Astrocyte (in vitro differentiated cells and primary cell): ENCODE measurements around the gene RPP25. TPM values are rescaled to one million over a fixed set of nuclear protein-coding genes. Genes with fewer than 3 reads are reported as not detected.

Experiments used
- DNase-seq: peaks from one replicate; pipeline ENCODE4 v3.0.0-alpha.2; 2010; ENCODE audit warnings: low read depth
- FAIRE-seq: peaks from 2 replicates; lab custom pipeline; 2011; peaks lifted over from hg19 to GRCh38; lab: Jason Lieb, UNC
- H2AFZ ChIP-seq: 2 replicates; pipeline ENCODE4 v1.6.0; 2012; ENCODE audit warnings: low read depth, low read length, inconsistent platforms
- H3K27ac ChIP-seq: 2 replicates; pipeline ENCODE4 v1.5.1; 2011; ENCODE audit warnings: low read depth, low read length, inconsistent platforms
- H3K27me3 ChIP-seq: 2 replicates; pipeline ENCODE4 v1.6.0; 2011; ENCODE audit warnings: low read length, inconsistent platforms; ENCODE audit not compliant: insufficient read depth
- H3K36me3 ChIP-seq: 2 replicates; pipeline ENCODE4 v1.5.1; 2011; ENCODE audit warnings: low read length, inconsistent platforms; ENCODE audit not compliant: insufficient read depth
- H3K4me1 ChIP-seq: 2 replicates; pipeline ENCODE4 v1.5.1; 2011; ENCODE audit warnings: low read length, inconsistent platforms; ENCODE audit not compliant: insufficient read depth
- H3K4me2 ChIP-seq: 2 replicates; pipeline ENCODE4 v1.6.0; 2012; ENCODE audit warnings: low read length, inconsistent platforms
- H3K4me3 ChIP-seq: 2 replicates; pipeline ENCODE4 v1.5.1; 2011; ENCODE audit warnings: low read depth, mild to moderate bottlenecking, low read length, inconsistent platforms; ENCODE audit not compliant: insufficient read depth
- H3K79me2 ChIP-seq: 2 replicates; pipeline ENCODE4 v1.6.0; 2012; ENCODE audit warnings: mild to moderate bottlenecking, low read length, inconsistent platforms; ENCODE audit not compliant: insufficient read depth
- H3K9ac ChIP-seq: 2 replicates; pipeline ENCODE4 v1.6.0; 2012; ENCODE audit warnings: mild to moderate bottlenecking, low read length, inconsistent platforms
- H3K9me3 ChIP-seq: 2 replicates; pipeline ENCODE4 v1.5.1; 2012; ENCODE audit warnings: low read depth, mild to moderate bottlenecking, low read length, inconsistent platforms; ENCODE audit not compliant: insufficient read depth
- H4K20me1 ChIP-seq: 2 replicates; pipeline ENCODE4 v1.6.0; 2012; ENCODE audit warnings: low read length, inconsistent platforms; ENCODE audit not compliant: insufficient read depth
- H3K27ac Mint-ChIP-seq: one replicate; pipeline ENCODE4 v1.8.0; 2021; ENCODE audit warnings: mild to moderate bottlenecking, mixed read lengths; ENCODE audit not compliant: unreplicated experiment
- H3K27me3 Mint-ChIP-seq: one replicate; pipeline ENCODE4 v1.8.0; 2021; ENCODE audit warnings: low read depth, mixed read lengths; ENCODE audit not compliant: unreplicated experiment
- H3K36me3 Mint-ChIP-seq: one replicate; pipeline ENCODE4 v1.8.0; 2021; ENCODE audit warnings: low read depth, mixed read lengths; ENCODE audit not compliant: unreplicated experiment
- H3K4me1 Mint-ChIP-seq: one replicate; pipeline ENCODE4 v1.8.0; 2021; ENCODE audit warnings: low read depth, mixed read lengths; ENCODE audit not compliant: unreplicated experiment
- H3K4me3 Mint-ChIP-seq: one replicate; pipeline ENCODE4 v1.8.0; 2021; ENCODE audit warnings: mild to moderate bottlenecking, moderate library complexity, mixed read lengths; ENCODE audit not compliant: unreplicated experiment
- H3K9me3 Mint-ChIP-seq: one replicate; pipeline ENCODE4 v1.8.0; 2021; ENCODE audit warnings: mild to moderate bottlenecking, mixed read lengths; ENCODE audit not compliant: unreplicated experiment
- EZH2 ChIP-seq: IDR thresholded peaks from 2 replicates; pipeline ENCODE4 v1.6.1; 2012; ENCODE audit warnings: mild to moderate bottlenecking, low read length, inconsistent platforms; ENCODE audit not compliant: insufficient read depth
- total RNA-seq: library from RNA; stranded (reverse); gene quantifications from 2 replicates; pipeline ENCODE4 v1.2.1, GENCODE V29; 2021
- TF ChIP-seq, protein P1 (sequence below): IDR thresholded peaks from 2 replicates; pipeline ENCODE4 v1.5.1; 2011; ENCODE audit warnings: low read depth, mild to moderate bottlenecking, inconsistent platforms, low read length, moderate library complexity; ENCODE audit not compliant: insufficient read depth

RPP25 gene
- total RNA-seq, 1 donor from 2014 or later = 4.1 TPM

DNA sequence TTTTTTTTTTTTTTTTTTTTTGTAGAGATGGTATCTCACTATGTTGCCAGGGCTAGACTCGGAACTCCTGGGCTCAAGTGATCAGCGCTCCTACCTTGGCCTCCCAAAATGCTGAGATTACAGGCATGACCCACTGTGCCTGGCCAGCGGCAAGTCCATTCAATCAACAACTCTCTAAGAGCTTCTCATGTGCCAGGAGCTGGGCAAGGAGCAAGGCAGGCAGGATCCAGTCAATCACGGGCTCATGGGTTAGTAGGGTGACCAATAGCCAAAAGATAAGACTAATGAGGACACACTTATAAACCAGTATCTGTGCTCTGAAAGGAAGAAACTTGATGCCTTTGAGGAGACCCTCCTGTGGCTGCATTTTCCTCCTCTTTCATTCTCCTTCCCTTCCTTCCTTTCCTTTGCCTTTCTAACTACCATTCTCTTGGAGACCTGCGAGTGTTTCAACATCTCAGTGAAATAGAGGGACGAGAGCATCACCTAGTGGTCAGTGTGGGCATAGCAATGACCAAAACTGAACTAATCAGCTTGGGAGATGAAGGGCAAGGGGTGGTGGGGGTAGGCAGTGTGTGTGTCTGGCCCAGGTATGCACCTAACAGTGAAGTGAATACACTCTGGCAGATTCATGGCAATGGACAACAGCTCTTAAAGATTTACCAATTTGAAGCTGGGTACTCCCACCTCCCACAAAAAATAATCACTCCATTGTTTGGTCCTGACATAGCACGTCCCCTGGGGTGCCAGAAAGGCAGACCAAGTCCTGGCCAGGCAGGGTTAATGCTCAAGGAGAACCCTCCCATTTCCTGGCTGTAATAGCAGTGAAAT lies 6.3 kb downstream of the RPP25 start:
- Mint-ChIP-seq H3K27me3 (no peaks in the 10 kb centered on the region), H3K36me3 (no peaks in the 10 kb centered on the region), H3K9me3 (no peaks in the 10 kb centered on the region), H3K4me1 (peaks cover 7% of the 10 kb centered on the region), H3K4me3 (peak overlapping the region; percentile 12), H3K27ac (peak overlapping the region; percentile 2)
- Histone ChIP-seq H3K4me2 (no peak overlapping the region), H2AFZ (peak overlapping the region; percentile 12), H3K27me3 (no peaks in the 10 kb centered on the region), H3K4me3 (no peak overlapping the region), H3K9me3 (no peaks in the 10 kb centered on the region), H3K36me3 (no peaks in the 10 kb centered on the region), H3K4me1 (peaks cover 14% of the 10 kb centered on the region), H3K79me2 (no peaks in the 10 kb centered on the region), H3K9ac (no peak overlapping the region), H3K27ac (no peak overlapping the region), H4K20me1 (peaks cover 8% of the 10 kb centered on the region)
- FAIRE-seq (no peak), DNase-seq (peak; percentile 27)
- TF ChIP-seq, protein P1, sequence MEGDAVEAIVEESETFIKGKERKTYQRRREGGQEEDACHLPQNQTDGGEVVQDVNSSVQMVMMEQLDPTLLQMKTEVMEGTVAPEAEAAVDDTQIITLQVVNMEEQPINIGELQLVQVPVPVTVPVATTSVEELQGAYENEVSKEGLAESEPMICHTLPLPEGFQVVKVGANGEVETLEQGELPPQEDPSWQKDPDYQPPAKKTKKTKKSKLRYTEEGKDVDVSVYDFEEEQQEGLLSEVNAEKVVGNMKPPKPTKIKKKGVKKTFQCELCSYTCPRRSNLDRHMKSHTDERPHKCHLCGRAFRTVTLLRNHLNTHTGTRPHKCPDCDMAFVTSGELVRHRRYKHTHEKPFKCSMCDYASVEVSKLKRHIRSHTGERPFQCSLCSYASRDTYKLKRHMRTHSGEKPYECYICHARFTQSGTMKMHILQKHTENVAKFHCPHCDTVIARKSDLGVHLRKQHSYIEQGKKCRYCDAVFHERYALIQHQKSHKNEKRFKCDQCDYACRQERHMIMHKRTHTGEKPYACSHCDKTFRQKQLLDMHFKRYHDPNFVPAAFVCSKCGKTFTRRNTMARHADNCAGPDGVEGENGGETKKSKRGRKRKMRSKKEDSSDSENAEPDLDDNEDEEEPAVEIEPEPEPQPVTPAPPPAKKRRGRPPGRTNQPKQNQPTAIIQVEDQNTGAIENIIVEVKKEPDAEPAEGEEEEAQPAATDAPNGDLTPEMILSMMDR = peak; percentile 100
- no peak for TF ChIP-seq EZH2

DNA sequence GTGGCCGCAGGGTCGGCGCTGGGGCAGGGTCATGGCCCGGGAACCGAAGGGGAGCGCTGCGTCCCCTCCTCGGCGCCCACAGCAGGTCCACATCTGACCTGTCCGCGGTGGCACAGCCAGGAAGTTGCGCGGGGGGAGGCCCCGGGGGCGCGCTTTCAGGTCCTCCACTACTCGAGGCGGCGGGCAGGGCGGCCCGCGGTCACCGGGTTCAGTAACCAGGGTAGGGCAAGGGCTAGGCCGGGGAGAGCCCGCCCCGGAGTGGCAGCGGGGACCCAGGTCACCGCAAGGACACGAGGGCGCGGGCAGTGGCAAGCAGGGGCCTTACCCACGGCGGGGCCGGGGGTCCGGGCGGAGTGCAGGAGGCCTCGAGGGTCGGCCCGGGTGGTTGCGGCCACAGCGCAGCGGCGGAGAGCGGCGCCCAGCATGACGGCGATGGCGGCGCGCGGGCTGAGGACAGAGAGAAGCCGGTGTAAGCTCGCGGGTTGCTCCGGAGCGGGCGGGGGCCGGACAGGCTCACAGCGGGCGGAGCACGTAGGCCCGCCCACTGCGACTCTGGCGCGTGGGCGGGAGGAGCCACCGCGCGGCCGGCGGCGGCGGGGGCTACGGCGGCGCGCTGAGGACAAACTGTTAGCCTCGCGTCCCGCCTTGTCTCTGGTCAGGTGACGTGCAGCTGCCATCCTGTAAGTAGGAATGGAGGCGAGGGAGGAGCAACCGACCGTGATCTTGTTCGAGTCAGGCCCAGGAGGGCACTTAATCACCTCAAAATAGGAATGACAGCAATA lies 18.8 kb downstream of the RPP25 start, which contains the start of gene COX5A:
Gene COX5A, minus strand, starts transcription at position 484 of the 782 bp plus-strand sequence. Its CDS starts 59 bp downstream, at position 425.
- peak within 1 kb of the TSS; percentile 92 for H3K9ac ChIP-seq
- H3K27ac Mint-ChIP-seq = peak within 1 kb of the TSS; percentile 75
- no peaks in the 10 kb centered on the region for H3K9me3 ChIP-seq
- H3K4me1 Mint-ChIP-seq = peaks cover 2% of the 10 kb centered on the region
- peak within 1 kb of the TSS; percentile 92 for H3K4me3 ChIP-seq
- DNase-seq (peak; percentile 95), FAIRE-seq (no peak)
- H3K27me3 ChIP-seq = peaks cover 2% of the 10 kb centered on the region
- H4K20me1 ChIP-seq = peaks cover 23% of the 10 kb centered on the region
- peak within 1 kb of the TSS; percentile 96 for H3K4me2 ChIP-seq
- peak within 1 kb of the TSS; percentile 78 for H3K27ac ChIP-seq
- H3K27me3 Mint-ChIP-seq = no peaks in the 10 kb centered on the region
- H3K4me1 ChIP-seq = peaks cover 3% of the 10 kb centered on the region
- no peaks in the 10 kb centered on the region for H3K36me3 ChIP-seq
- TF ChIP-seq, protein P1 = no peak
- no peak for TF ChIP-seq EZH2
- peak within 1 kb of the TSS; percentile 96 for H3K4me3 Mint-ChIP-seq
- H3K36me3 Mint-ChIP-seq = no peaks in the 10 kb centered on the region
- peaks cover 51% of the 10 kb centered on the region for H3K79me2 ChIP-seq
- peak within 1 kb of the TSS; percentile 86 for H2AFZ ChIP-seq
- H3K9me3 Mint-ChIP-seq = no peaks in the 10 kb centered on the region
